SK-N-MC (cell line): Measurements from ENCODE around the gene CLCN6.

Experiments used
- EZH2 ChIP-seq: fragments of 200-600 bp; sonication (generic); IDR thresholded peaks from one replicate; pipeline ENCODE4 v1.6.1; 2017; ENCODE audit warnings: antibody characterized with exemption
- FOXP2 ChIP-seq: optimal IDR thresholded peaks from 2 replicates; pipeline ENCODE3; 2011; ENCODE audit warnings: mild to moderate bottlenecking, moderate library complexity; ENCODE audit not compliant: insufficient read depth; ENCODE audit errors: extremely low read length, control extremely low read depth
- POLR2AphosphoS5 ChIP-seq: IDR thresholded peaks from 2 replicates; pipeline ENCODE4 v1.6.1; 2012; ENCODE audit warnings: mild to moderate bottlenecking, low read depth, low read length, borderline replicate concordance

- no peak for TF ChIP-seq POLR2AphosphoS5
- TF ChIP-seq EZH2, result no peak
- no peak for TF ChIP-seq FOXP2
Measured at GRCh38 chr1:11888206-11888876, 82.3 kb downstream of the CLCN6 start.
